Neural cell (in vitro differentiated cells): ENCODE results near the gene SLC11A2. TPM values are rescaled to one million over a fixed set of nuclear protein-coding genes. Genes with fewer than 3 reads are reported as not detected.

Source experiments
- H2AFZ ChIP-seq: fragments of 200-600, 300-800 bp; sonication (generic), shearing (Covaris generic); 2 replicates; pipeline ENCODE4 v1.6.0; 2014; ENCODE audit warnings: low read depth, mild to moderate bottlenecking, antibody characterized with exemption, low read length, moderate library complexity
- H3F3A ChIP-seq: fragments of 200-600 bp; shearing (Covaris generic); 2 replicates; pipeline ENCODE4 v1.6.1; 2016; ENCODE audit warnings: mild to moderate bottlenecking, moderate library complexity, mixed read lengths, antibody characterized with exemption, low read length; ENCODE audit not compliant: insufficient read depth, poor library complexity, severe bottlenecking
- H3K27ac ChIP-seq: fragments of 200-600, 300-800 bp; sonication (generic), shearing (Covaris generic); 2 replicates; pipeline ENCODE4 v1.5.1; 2014; ENCODE audit warnings: mild to moderate bottlenecking, low read length, moderate library complexity
- H3K27me3 ChIP-seq: fragments of 300-800, 200-600 bp; sonication (generic), shearing (Covaris generic); 2 replicates; pipeline ENCODE4 v1.6.0; 2014; ENCODE audit warnings: mild to moderate bottlenecking, low read depth, low read length, moderate library complexity; ENCODE audit not compliant: insufficient read depth
- H3K36me3 ChIP-seq: fragments of 300-800, 200-600 bp; sonication (generic), shearing (Covaris generic); 2 replicates; pipeline ENCODE4 v1.5.1; 2014; ENCODE audit warnings: mild to moderate bottlenecking, antibody characterized with exemption, low read length, moderate library complexity; ENCODE audit not compliant: insufficient read depth
- H3K4me2 ChIP-seq: fragments of 300-800, 200-600 bp; sonication (generic), shearing (Covaris generic); 2 replicates; pipeline ENCODE4 v1.6.0; 2014; ENCODE audit warnings: mild to moderate bottlenecking, low read length
- H3K4me3 ChIP-seq: fragments of 300-800, 200-600 bp; sonication (generic), shearing (Covaris generic); 2 replicates; pipeline ENCODE4 v1.5.1; 2014; ENCODE audit warnings: mild to moderate bottlenecking, low read length, moderate library complexity
- H3K79me2 ChIP-seq: fragments of 200-600 bp; shearing (Covaris generic); replicated peaks from 2 replicates; pipeline ENCODE4 v1.6.0; 2014; ENCODE audit warnings: mild to moderate bottlenecking, low read length, moderate library complexity; ENCODE audit not compliant: insufficient read depth
- H3K9ac ChIP-seq: fragments of 300-800, 200-600 bp; sonication (generic), shearing (Covaris generic); 2 replicates; pipeline ENCODE4 v1.6.1; 2016; ENCODE audit warnings: mild to moderate bottlenecking, low read length, mixed read lengths
- H3K9me2 ChIP-seq: fragments of 200-600 bp; shearing (Covaris generic); 2 replicates; pipeline ENCODE4 v1.6.1; 2016; ENCODE audit warnings: mild to moderate bottlenecking, low read length, mixed read lengths; ENCODE audit not compliant: insufficient read depth
- H3K9me3 ChIP-seq: fragments of 200-600, 300-800 bp; sonication (generic), shearing (Covaris generic); 2 replicates; pipeline ENCODE4 v1.6.1; 2016; ENCODE audit warnings: mild to moderate bottlenecking, mixed run types, low read length, moderate library complexity, mixed read lengths
- H4K20me1 ChIP-seq: fragments of 200-600 bp; shearing (Covaris generic); 2 replicates; pipeline ENCODE4 v1.6.1; 2016; ENCODE audit warnings: mild to moderate bottlenecking, mixed run types; ENCODE audit not compliant: insufficient read depth
- CTCF ChIP-seq: fragments of 450-650 bp; IDR thresholded peaks from 2 replicates; pipeline ENCODE4 v1.5.1; 2014; ENCODE audit warnings: antibody characterized with exemption, mild to moderate bottlenecking, moderate library complexity; ENCODE audit not compliant: poor library complexity, severe bottlenecking
- EP300 ChIP-seq: fragments of 450-650 bp; conservative IDR thresholded peaks from 2 replicates; pipeline ENCODE4 v1.6.1; 2014; ENCODE audit warnings: antibody characterized with exemption, mild to moderate bottlenecking, moderate library complexity; ENCODE audit not compliant: poor library complexity, severe bottlenecking
- EZH2 ChIP-seq: fragments of 200-600, 300-800 bp; shearing (Covaris generic), sonication (generic); IDR thresholded peaks from 2 replicates; pipeline ENCODE4 v1.6.1; 2014; ENCODE audit warnings: antibody characterized with exemption, low read length, borderline replicate concordance, mild to moderate bottlenecking; ENCODE audit not compliant: insufficient read depth, poor library complexity, severe bottlenecking
- MXI1 ChIP-seq: fragments of 450-650 bp; conservative IDR thresholded peaks from 2 replicates; pipeline ENCODE4 v1.6.1; 2014; ENCODE audit warnings: antibody characterized with exemption, mild to moderate bottlenecking; ENCODE audit not compliant: poor library complexity, severe bottlenecking
- POLR2AphosphoS5 ChIP-seq: IDR thresholded peaks from 2 replicates; pipeline ENCODE4 v1.6.1; 2012
- RAD21 ChIP-seq: fragments of 450-650 bp; conservative IDR thresholded peaks from 2 replicates; pipeline ENCODE4 v1.6.1; 2014; ENCODE audit warnings: antibody characterized with exemption, mild to moderate bottlenecking, moderate library complexity
- REST ChIP-seq: IDR thresholded peaks from 2 replicates; pipeline ENCODE4 v1.6.1; 2012; ENCODE audit warnings: borderline replicate concordance
- SMC3 ChIP-seq: fragments of 450-650 bp; conservative IDR thresholded peaks from 2 replicates; pipeline ENCODE4 v1.6.1; 2014; ENCODE audit warnings: antibody characterized with exemption, mild to moderate bottlenecking, moderate library complexity; ENCODE audit not compliant: poor library complexity
- TAF1 ChIP-seq: IDR thresholded peaks from 2 replicates; pipeline ENCODE4 v1.6.1; 2012; ENCODE audit warnings: low read depth
- polyA plus RNA-seq: library from polyadenylated mRNA; depleted of rRNA; stranded (reverse); fragments of >200 nt; gene quantifications from 2 replicates; pipeline ENCODE4 v1.2.3, GENCODE V29; 2014

SLC11A2 gene
- polyA plus RNA-seq, 1 donor from 2014 or later: 62.3 TPM

- H3K27ac ChIP-seq: no peak overlapping the region
- H2AFZ ChIP-seq: no peak overlapping the region
- H3K9ac ChIP-seq: no peak overlapping the region
- H3K9me3 ChIP-seq: no peaks in the 10 kb centered on the region
- no peak for TF ChIP-seq EZH2
- TF ChIP-seq RAD21: no peak
- TF ChIP-seq EP300: no peak
- TF ChIP-seq POLR2AphosphoS5: no peak
- no peak for TF ChIP-seq MXI1
- no peak for TF ChIP-seq CTCF
- no peak for TF ChIP-seq TAF1
- TF ChIP-seq REST: no peak
- no peak for TF ChIP-seq SMC3
- no peaks in the 10 kb centered on the region for H4K20me1 ChIP-seq
- no peaks in the 10 kb centered on the region for H3K9me2 ChIP-seq
- H3K79me2 ChIP-seq: no peaks in the 10 kb centered on the region
- H3K4me3 ChIP-seq: no peak overlapping the region
- H3K27me3 ChIP-seq: no peaks in the 10 kb centered on the region
- no peaks in the 10 kb centered on the region for H3F3A ChIP-seq
- H3K4me2 ChIP-seq: no peak overlapping the region
- H3K36me3 ChIP-seq: no peaks in the 10 kb centered on the region
Measured at GRCh38 chr12:50936821-50937530, 89.2 kb downstream of the SLC11A2 start.

- Histone ChIP-seq H3K9me3 (no peaks in the 10 kb centered on the region), H4K20me1 (no peaks in the 10 kb centered on the region), H2AFZ (no peak overlapping the region), H3K9ac (no peak overlapping the region), H3F3A (no peaks in the 10 kb centered on the region), H3K27ac (no peak overlapping the region), H3K36me3 (no peaks in the 10 kb centered on the region), H3K27me3 (no peaks in the 10 kb centered on the region), H3K9me2 (no peaks in the 10 kb centered on the region), H3K4me2 (no peak overlapping the region), H3K4me3 (no peak overlapping the region), H3K79me2 (no peaks in the 10 kb centered on the region)
- TF ChIP-seq CTCF (no peak), MXI1 (no peak), SMC3 (no peak), RAD21 (no peak), EZH2 (no peak), REST (no peak), POLR2AphosphoS5 (no peak), EP300 (no peak), TAF1 (no peak)
Measured at GRCh38 chr12:50934981-50935807, 91.0 kb downstream of the SLC11A2 start.
